Activated effector memory CD4-positive, alpha-beta T cell treated with Interleukin-2 at 50 U/mL for 16 hours (primary cell): ENCODE results near the gene TNK2.
"Not testable (repeated sequence)": the region's sequence is repeated elsewhere in the genome, so short reads cannot be mapped to it uniquely, and the experiment has no call there.

ENCODE experiments used
- DNase-seq: peaks from one replicate; pipeline ENCODE4 v3.0.0-alpha.2; 2020

TNK2 gene

GRCh38 chr3:195816276-195816913 lies 92.0 kb downstream of the TNK2 start:
- DNase-seq = not testable (repeated sequence)

GRCh38 chr3:195815169-195815771 lies 93.1 kb downstream of the TNK2 start:
- no peak for DNase-seq

- no peak for DNase-seq
Measured at GRCh38 chr3:195813916-195814640, 94.3 kb downstream of the TNK2 start.
